Osteoblast (primary cell): ENCODE measurements around the gene TJP2. TPM values are rescaled to one million over a fixed set of nuclear protein-coding genes. Genes with fewer than 3 reads are reported as not detected.
A peak's percentile ranks its signal among the peaks of the same experiment; 100 is the strongest.

Experiments used
- DNase-seq: peaks from one replicate; pipeline ENCODE4 v3.0.0; 2011; ENCODE audit warnings: low spot score, mixed read lengths; ENCODE audit not compliant: insufficient read length; ENCODE audit errors: missing footprints
- H2AFZ ChIP-seq: 2 replicates; pipeline ENCODE4 v1.6.0; 2011; ENCODE audit warnings: mild to moderate bottlenecking, low read length
- H3K27ac ChIP-seq: 2 replicates; pipeline ENCODE4 v1.5.1; 2011; ENCODE audit warnings: mild to moderate bottlenecking, low read depth, low read length, moderate library complexity
- H3K27me3 ChIP-seq: 2 replicates; pipeline ENCODE4 v1.6.0; 2012; ENCODE audit warnings: mild to moderate bottlenecking, control low read depth, inconsistent platforms, low read length, moderate library complexity; ENCODE audit not compliant: insufficient read depth
- H3K36me3 ChIP-seq: 2 replicates; pipeline ENCODE4 v1.5.1; 2011; ENCODE audit warnings: mild to moderate bottlenecking, low read length, control low read depth, moderate library complexity; ENCODE audit not compliant: insufficient read depth
- H3K4me1 ChIP-seq: 2 replicates; pipeline ENCODE4 v1.5.1; 2011; ENCODE audit warnings: mild to moderate bottlenecking, low read length, control low read depth, moderate library complexity; ENCODE audit not compliant: insufficient read depth
- H3K4me2 ChIP-seq: 2 replicates; pipeline ENCODE4 v1.6.0; 2011; ENCODE audit warnings: mild to moderate bottlenecking, low read length; ENCODE audit not compliant: insufficient read depth
- H3K4me3 ChIP-seq: fragments of 200-600 bp; sonication (generic); 3 replicates; pipeline ENCODE4 v1.5.1; 2012; ENCODE audit warnings: mild to moderate bottlenecking, low read length, inconsistent platforms; ENCODE audit not compliant: insufficient read depth
- H3K79me2 ChIP-seq: 2 replicates; pipeline ENCODE4 v1.6.0; 2012; ENCODE audit warnings: mild to moderate bottlenecking, low read length, control low read depth, inconsistent platforms; ENCODE audit not compliant: insufficient read depth
- H3K9me3 ChIP-seq: 2 replicates; pipeline ENCODE4 v1.5.1; 2011; ENCODE audit warnings: low read depth, low read length, control low read depth
- H4K20me1 ChIP-seq: 2 replicates; pipeline ENCODE4 v1.6.0; 2012; ENCODE audit warnings: mild to moderate bottlenecking, low read length, control low read depth; ENCODE audit not compliant: insufficient read depth
- CTCF ChIP-seq: IDR thresholded peaks from 2 replicates; pipeline ENCODE4 v1.5.1; 2011; ENCODE audit warnings: mild to moderate bottlenecking, low read depth, low read length, moderate library complexity; ENCODE audit errors: extremely low read depth
- total RNA-seq: library from RNA; depleted of rRNA; stranded (reverse); fragments of >200 nt; gene quantifications from 2 replicates; pipeline ENCODE4 v1.2.3, GENCODE V29; 2012

Gene TJP2
- total RNA-seq, 1 donor, result 28.6 TPM

GRCh38 chr9:69168709-69169217, 5.3 kb upstream of the TJP2 start:
- no peak overlapping the region for H3K4me2 ChIP-seq
- peak; percentile 72 for DNase-seq
- H3K4me1 ChIP-seq, result peaks cover 13% of the 10 kb centered on the region
- H4K20me1 ChIP-seq, result no peaks in the 10 kb centered on the region
- H3K9me3 ChIP-seq, result no peaks in the 10 kb centered on the region
- H3K4me3 ChIP-seq, result no peak overlapping the region
- H3K27ac ChIP-seq, result no peak overlapping the region
- H3K79me2 ChIP-seq, result no peaks in the 10 kb centered on the region
- no peaks in the 10 kb centered on the region for H3K36me3 ChIP-seq
- H3K27me3 ChIP-seq, result no peaks in the 10 kb centered on the region
- TF ChIP-seq CTCF, result no peak
- H2AFZ ChIP-seq, result no peak overlapping the region

GRCh38 chr9:69170231-69170630, 3.8 kb upstream of the TJP2 start:
- Histone ChIP-seq H3K4me1 (peaks cover 18% of the 10 kb centered on the region), H3K27me3 (no peaks in the 10 kb centered on the region), H3K4me3 (no peak overlapping the region), H3K4me2 (no peak overlapping the region), H3K79me2 (no peaks in the 10 kb centered on the region), H2AFZ (no peak overlapping the region), H3K36me3 (no peaks in the 10 kb centered on the region), H4K20me1 (no peaks in the 10 kb centered on the region), H3K27ac (no peak overlapping the region), H3K9me3 (no peaks in the 10 kb centered on the region)
- DNase-seq, result no peak
- TF ChIP-seq CTCF, result no peak

GRCh38 chr9:69171049-69171448, 3.0 kb upstream of the TJP2 start:
- Histone ChIP-seq H2AFZ (no peak overlapping the region), H3K4me1 (peaks cover 26% of the 10 kb centered on the region), H3K36me3 (no peaks in the 10 kb centered on the region), H3K4me3 (no peak overlapping the region), H3K9me3 (no peaks in the 10 kb centered on the region), H3K79me2 (peaks cover 4% of the 10 kb centered on the region), H3K4me2 (no peak overlapping the region), H4K20me1 (no peaks in the 10 kb centered on the region), H3K27me3 (no peaks in the 10 kb centered on the region), H3K27ac (no peak overlapping the region)
- DNase-seq, result peak; percentile 36
- no peak for TF ChIP-seq CTCF

GRCh38 chr9:69171517-69171916, 2.6 kb upstream of the TJP2 start:
- Histone ChIP-seq H3K4me2 (no peak overlapping the region), H3K9me3 (no peaks in the 10 kb centered on the region), H4K20me1 (no peaks in the 10 kb centered on the region), H3K4me1 (peaks cover 31% of the 10 kb centered on the region), H2AFZ (no peak overlapping the region), H3K4me3 (no peak overlapping the region), H3K36me3 (no peaks in the 10 kb centered on the region), H3K27ac (no peak overlapping the region), H3K27me3 (no peaks in the 10 kb centered on the region), H3K79me2 (peaks cover 9% of the 10 kb centered on the region)
- no peak for DNase-seq
- no peak for TF ChIP-seq CTCF
